NCI-H2196 (cell line): ENCODE results near the gene BPIFB3.
A peak's percentile ranks its signal among the peaks of the same experiment; 100 is the strongest.

Experiments used
- DNase-seq: peaks from one replicate; lab custom pipeline; 2025; ENCODE audit not compliant: unreplicated experiment; lab: John Stamatoyannopoulos, UW

Gene BPIFB3

DNA sequence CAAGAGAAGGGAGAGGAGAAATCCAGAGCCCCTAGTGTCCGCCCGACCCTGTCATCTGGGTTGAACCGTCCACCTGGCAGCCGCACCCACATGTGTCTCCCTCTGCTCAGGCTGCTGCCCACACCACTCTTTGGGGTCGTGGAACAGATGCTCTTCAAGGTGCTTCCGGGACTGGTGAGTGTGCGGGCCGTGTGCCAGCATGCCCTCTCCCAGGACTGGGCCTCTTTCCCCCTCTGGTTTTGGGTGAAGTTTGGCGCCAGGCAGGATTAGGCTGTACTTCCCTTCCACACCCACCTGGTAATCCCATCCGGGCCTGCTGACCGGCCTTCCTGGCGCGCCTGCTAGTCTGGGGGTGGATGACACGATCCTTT, 7.9 kb downstream of the BPIFB3 start:
- DNase-seq: no peak

DNA sequence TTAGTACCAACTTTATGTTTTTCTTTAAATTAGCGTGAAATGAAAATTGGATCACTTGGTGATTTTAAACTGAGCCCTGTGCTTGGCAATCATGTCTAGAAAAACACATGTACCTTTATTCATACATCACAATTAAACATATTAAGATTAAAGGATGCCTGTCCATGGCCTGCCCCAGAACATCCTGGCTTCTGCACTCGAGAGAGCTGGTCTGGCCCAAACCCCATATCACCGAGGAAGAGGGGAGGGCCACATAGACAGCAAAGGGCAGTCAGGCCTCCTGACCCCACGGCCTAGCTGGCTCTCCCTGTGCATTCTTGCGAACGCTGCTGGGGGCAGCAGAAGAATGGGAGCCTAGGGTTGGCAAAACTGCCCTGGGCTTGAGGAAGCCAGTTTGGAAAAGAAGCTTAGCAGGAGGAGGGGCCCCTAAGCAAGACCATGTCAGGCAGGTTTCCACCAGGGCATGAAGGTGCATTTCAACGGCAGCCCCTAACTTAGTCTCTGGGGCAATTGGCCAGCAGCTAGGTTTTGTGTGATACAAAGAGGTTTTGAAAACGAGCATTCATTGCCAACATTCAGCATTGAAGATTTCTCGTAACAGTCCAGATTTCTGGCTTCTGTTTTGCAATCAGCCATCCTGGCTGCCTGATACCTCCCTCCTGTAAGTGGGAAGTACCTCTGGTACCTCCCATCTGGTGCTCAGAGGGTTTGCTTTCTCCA, 8.6 kb downstream of the BPIFB3 start:
- DNase-seq: no peak

DNA sequence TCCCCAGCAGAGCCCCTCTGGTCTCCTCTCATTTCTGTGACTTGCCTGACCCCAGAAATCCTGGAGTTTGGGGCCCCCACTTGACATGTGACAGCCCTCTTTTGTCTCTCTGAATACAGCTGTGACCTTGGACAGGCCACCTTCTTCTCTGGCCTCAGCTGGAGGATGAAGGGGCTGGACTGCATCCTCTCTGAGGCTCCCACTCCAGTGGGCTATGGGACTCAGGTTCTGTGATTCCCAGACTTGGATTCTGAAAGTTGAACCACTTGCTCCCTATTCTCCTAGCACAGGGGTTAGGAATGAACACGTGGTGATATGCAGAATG, 9.1 kb downstream of the BPIFB3 start:
- DNase-seq: no peak

DNA sequence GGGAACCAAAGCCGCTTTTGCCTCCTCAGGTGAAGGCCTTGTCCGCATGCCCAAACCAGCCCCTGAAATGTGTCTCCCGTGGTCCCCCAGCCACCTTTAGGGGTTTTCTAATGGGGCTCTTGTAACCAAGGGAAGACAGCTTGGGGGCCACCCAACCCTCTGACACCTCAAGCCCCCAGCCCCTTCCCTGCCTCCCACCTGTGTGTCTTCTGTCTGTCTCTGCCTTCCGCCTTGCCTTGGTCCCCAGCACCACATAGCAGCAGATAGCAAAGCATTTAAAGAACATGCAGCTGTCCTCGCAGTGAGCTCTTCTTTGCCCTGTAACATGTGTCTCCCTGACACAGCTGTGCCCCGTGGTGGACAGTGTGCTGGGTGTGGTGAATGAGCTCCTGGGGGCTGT, 9.6 kb downstream of the BPIFB3 start:
- DNase-seq: no peak

DNA sequence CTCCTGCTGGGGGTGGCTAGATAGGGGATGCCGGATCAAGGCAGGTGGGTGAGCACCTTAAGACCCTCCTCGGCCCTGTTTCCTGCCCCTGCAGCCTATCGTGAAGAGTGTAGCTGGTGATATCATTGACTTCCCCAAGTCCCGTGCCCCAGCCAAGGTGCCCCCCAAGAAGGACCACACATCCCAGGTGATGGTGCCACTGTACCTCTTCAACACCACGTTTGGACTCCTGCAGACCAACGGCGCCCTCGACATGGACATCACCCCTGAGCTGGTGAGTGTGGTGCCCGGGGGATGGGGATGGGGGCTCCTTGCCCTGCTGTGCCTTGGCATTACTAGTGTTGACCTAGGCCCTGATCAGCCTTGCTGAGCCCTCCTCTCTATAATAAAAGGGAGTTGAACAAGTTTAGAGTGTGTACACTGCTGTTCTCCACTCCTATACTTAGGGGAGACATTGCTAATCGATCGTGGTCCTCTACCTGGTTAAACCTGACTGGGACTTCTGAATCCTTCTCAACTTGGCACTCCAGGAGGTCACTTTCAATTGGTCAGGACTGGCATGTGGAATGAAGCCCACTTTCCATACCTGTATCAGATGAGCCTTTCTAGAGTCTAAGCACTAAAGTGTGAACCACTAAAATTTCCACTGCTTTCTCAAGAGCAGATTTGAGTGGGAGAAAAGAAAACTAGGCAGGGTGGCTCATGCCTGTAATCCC, 11.0 kb downstream of the BPIFB3 start:
- no peak for DNase-seq

DNA sequence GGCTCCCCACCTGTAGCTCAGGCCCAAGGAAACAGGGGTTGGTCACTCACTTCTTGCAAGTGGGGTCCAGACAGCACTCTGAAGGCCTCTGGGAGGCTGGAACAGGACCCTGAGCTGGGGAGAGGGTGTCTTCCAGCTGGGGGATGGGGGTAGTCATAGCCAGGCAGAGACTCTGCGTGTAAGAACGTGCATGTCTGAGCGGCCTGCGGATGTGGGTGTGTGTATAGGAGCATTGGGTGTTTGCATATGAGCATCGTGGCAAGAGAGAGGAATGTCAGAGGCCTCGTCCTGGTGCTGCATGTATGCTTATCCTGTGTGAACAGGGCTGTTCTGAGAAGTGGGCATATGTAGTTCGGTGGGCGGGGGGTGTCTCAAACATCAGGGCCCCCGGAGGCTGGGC, 12.1 kb downstream of the BPIFB3 start:
- DNase-seq: no peak

DNA sequence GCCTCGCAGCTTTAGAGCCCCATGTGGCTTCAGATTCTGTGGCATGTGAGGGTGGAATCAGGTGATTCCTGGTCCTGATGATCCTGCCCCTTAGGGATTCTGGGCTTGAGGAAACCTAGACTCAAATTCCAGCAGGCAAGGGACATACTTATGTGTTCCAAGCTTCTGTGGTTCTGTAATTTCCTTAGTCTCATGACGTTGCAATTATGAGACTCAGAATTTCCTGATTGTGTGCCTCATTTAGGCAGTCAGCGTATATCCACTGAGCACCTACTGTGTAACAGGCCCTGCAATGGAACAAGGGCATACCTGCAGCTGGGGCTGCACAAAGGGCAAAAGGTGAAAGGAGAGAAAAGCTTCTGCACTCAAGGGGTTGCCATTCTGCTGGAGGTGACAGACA, 14.1 kb downstream of the BPIFB3 start:
- DNase-seq: no peak

DNA sequence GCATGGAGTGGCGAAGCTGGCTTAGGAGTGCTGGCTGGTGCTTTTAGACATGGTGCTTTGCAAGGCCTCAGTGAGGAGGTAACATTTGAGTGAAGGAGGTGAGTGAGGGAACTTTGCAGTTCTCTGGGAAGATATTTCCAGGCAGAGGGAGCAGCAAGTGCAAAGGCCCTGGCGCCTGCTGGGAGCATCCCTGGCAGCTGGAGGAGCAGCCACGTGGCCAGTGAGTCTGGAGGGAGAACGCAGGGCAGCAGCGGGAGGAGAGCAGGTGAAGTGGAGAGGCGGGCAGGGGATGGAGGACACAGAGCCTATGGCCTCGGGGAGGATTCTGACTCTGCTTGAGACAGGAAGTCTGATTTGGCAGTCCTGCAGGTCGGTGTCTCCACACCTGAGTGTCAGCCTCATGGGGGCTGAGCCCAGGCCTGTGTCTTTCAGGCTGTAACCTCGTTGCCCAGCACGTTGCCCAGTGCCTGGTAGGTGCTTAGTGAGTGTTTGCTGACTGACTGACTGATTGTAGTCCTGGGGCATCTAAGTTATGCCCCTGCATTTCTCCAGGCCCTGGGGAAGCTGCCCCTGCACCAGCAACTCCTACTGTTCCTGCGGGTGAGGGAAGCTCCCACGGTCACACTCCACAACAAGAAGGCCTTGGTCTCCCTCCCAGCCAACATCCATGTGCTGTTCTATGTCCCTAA, 14.7 kb downstream of the BPIFB3 start:
- no peak for DNase-seq

DNA sequence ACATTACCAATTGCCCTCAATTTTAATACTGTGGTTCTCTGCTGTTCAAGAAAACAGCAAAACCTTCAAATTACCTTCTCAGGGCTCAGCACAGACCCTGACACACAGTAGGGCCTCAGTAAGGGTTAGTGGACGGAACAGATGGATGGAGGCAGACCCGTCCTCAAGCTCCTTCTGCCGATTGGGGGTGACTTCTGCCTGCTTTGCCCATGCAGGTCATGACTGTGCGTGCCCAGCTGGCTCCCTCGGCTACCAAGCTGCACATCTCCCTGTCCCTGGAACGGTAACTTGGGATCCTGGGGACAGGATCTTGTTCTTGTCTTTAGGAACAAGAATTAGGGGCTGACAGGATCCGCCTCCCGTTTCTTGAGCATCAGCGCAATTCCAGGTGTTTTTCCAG, 16.0 kb downstream of the BPIFB3 start:
- DNase-seq: no peak

DNA sequence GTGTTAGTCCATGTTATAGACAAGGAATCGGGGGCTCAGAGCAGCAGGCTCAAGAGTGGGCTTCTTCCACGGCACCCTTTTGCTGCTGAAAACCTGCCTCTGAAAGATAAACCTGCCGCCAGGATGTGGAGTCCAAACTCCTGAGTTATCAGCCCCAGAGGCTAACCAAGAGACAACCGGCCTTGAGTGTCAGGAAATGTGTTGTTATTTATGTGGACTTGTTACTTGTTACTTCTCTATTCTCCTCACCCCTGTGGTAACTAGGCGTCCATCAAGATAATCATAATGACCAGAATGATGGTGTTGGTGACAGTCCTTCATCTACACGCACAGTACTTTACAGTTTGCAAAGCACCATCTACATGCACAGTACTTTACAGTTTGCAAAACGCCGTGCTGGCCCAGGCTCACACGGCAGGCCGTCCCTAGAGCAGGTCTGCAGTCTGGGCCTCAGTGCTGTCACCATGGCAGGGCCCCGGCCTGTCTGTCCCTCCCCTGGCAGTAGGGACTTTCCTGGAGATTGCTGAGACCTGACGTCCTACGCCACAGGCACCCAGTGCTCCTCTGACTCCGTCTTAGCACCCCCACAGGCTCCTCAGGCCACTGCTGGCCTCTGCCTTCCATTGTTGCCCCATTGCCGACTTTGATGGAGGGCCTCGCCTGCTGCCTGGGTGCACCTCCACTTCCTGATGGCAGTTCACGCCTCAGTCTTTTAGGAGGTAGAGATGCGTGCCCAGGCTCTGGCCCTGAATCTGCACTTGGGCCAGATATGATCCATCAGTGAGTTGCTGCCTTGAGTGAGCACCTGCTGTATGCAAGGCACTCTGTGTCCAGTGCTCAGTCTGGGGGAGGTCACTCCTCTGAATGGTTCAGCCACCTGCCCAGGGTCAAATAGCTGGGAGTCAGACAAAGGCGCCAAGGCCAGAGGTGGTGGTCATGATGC, 16.7 kb downstream of the BPIFB3 start:
- DNase-seq: no peak

DNA sequence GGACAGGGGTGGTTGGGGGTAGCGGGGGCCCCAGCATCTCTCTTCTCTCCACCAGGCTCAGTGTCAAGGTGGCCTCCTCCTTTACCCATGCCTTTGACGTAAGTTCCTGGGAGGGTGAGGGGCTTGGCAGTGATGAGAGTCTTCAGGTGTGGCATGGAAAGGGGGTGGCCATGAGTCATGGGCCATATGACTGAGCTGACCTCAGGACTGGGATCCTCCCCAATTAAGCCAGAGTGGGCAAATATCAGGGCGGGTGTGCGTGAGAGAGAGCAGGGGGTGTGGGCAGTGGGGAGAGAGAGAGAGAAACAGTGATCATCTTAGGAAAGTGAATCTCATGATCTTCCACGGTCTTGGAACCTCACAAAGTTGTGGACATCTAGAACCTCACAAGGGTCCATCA, 17.5 kb downstream of the BPIFB3 start:
- no peak for DNase-seq

DNA sequence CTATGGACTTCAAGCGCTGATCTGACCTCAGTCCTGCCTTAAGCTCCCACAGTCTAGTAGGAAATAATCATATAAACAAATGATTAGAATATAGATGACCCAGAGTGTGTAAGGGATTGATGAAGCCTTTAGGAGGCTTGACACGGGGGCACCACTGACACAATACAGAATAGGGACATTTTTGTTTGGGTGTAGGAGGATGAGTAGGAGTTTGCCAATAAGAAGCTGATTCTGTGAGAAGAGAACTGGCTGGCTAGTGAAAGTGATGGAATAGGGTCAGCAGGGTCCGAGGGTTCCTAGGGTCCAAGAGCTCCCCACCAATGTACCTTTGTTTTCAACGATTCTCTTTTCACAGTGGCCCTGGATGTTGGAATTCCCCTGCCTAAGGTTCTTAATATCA, 18.7 kb downstream of the BPIFB3 start:
- DNase-seq: no peak

DNA sequence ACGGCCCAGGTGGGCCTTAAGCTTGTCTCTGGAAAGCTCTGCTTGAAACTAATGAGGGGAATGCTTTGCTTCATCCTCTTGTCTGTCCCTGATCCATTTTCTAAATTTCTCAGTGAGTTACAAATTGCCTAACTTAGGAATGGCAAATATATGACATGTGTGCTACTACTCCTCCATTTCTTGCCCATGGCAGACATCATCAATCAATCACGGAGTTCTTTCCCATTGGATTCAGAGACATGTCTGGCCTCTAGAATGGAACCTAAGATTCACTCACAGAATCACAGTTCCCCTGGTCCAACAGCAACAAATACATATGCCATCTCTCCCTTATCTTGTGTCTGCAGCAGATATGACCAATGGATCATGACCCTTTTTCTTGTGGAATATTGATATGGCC, 19.1 kb downstream of the BPIFB3 start:
- no peak for DNase-seq

DNA sequence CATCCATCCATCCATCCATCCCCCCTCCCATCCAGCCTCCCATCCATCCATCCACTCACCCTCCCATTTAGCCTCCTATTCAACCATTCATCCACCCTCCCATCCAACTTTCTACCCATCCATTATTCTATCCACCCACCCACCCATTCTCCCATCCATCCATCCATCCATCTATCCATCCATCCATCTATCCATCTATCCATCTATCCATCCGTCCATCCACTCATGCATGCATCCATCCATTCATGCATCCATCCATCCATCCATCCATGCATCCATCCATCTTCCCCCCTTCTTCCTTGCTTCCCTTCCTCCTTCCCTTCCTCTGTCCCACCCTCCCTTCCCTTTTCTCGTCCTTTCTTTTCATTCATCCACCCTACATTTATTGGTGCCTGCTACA, 21.0 kb downstream of the BPIFB3 start:
- DNase-seq: no peak

DNA sequence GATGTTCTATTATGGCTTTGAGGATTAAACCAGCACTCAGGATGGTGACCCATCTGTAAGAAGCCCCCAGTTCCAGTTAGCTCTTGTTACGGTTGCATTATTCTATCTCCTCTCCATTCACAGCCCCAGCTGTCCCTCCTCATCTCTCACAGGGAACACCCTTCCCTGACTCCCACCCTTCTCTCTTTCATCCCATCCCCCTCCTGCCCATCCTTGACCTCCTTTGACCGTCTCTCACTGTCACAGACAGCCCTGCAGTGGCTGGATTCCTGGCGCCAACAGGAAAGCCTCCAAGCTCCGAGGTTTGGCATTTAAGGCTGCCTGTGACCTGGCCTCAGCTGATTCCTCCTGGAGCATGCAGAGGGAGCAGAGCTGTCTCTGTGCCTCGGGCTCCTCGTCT, 21.6 kb downstream of the BPIFB3 start:
- no peak for DNase-seq

DNA sequence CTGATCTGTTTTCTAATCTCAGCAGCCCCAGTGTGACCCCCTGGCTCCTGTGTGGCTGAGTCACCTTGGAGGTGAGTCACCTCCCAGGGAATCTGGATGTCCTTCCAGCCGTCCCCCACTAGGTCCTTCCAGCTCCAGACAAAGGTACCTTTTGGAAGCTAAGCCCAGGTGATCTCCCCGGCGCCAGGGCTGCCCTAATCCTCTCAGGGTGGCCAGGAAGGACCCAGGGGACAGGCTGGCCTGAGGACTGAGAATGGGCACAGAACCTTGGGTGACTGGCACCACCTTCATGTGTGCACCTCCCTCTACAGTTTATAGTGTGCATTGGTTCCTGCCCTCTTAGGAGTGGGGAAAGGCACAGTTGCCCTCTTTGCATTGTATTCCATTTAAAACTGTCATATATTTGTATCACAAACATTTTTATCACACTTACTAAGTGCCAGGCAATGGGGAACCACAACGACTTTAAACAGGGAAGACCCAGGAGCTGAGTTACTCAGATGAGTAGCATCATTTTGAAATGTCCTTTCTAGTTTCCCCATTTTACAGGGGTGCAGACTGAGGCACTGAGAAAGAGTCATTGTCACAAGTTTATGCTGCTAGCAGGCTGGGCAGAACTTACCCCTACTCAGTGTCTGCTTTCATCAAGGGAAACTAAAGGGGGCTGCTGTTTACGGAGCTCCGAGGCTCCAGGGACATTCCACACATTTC, 23.1 kb downstream of the BPIFB3 start:
- peak; percentile 22 for DNase-seq

DNA sequence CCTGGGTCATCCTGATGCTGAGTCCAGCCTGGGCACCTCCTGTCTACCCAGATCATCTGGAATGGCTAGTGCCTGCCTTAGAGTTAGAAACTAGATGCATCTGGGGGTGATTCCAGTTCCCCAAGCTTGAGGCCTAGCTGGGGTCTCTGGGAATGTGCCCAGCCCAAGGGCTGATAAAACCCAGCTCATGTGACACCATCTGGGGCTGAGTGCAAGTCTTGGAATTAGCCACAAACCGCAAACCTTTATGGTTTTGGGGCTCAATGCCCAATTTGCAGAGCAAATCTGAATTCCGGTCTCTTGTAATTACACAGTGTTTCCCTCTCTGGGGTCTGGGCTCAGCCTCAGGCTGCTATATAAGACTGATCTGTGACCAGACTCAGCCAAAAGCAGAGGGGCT, 25.6 kb downstream of the BPIFB3 start, which contains the start of gene BPIFB4:
Gene BPIFB4 (plus strand): TSS at position 385 of the 400 bp plus-strand sequence. CDS start 1,884 bp downstream, outside the sequence.
- DNase-seq: no peak

DNA sequence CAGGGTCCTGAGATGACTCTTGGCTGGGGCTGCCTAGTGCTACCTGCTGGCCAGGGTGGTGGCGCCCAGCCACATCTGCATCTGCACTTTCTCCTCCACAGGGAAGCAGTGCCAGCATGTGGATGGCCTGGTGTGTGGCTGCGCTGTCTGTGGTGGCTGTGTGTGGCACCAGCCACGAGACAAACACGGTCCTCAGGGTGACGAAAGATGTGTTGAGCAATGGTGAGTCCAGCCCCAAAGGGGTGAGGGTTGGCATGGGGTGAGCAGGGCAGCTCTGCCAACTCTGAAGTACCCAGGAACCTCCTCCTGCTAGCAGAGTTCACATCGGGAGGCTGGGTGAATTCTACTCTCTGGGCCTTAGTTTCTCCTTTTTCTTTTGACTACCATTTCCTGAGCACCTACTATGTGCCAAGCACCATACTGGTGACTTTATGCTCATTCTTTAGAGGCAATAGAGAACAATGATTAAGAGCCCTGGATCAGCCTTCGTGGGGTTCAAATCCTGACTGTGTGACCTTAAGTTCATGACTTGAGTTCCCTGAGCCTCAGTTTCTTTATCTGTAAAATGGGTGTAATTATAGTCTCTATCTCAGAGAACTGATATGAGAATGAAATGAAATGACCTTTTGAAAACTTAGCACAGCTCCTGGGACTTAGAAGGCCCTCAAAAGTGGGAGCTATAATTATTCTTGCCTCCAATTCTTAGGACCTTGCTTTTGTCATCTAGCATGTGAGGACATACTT, 27.9 kb downstream of the BPIFB3 start:
- no peak for DNase-seq

DNA sequence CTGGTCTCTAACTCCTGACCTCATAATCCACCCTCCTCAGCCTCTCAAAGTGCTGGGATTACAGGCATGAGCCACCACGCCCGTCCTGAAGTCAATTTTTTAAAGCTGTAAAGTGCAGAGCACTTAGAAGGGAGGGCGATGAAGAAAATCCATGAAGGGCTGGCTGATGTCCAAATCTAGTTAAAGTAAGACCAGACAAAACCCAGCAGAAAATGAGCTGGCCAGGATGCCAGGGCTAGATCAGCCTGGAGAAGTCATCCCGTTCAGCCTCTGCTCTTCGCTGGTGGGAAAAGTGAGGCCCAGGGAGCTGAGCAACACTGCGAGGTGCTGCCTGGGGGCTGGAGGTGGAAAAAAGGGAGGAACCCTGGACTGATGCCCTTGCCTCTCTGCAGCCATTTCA, 28.8 kb downstream of the BPIFB3 start:
- DNase-seq: no peak
